Stimulated activated CD4-positive, alpha-beta T cell treated with anti-CD3 and anti-CD28 coated beads, Interleukin-15, amount 100 ng/mL, for 1 hour (primary cell): ENCODE results near the gene SLC22A16.
"Not testable (repeated sequence)": the region's sequence is repeated elsewhere in the genome, so short reads cannot be mapped to it uniquely, and the experiment has no call there.

Source experiments
- DNase-seq, 2 donors: peaks; one replicate each; pipeline ENCODE4 v3.0.0-alpha.2; 2020; ENCODE audit warnings: low read depth in 1 of 2, low spot score in 1 of 2

SLC22A16 gene

GRCh38 chr6:110490110-110490509 is 13.7 kb upstream of the SLC22A16 start:
- no peak for DNase-seq

GRCh38 chr6:110488606-110489190 is 12.3 kb upstream of the SLC22A16 start:
- no peak for DNase-seq

- not testable (repeated sequence) for DNase-seq
Observed at GRCh38 chr6:110487968-110488381, 11.6 kb upstream of the SLC22A16 start.

- DNase-seq: no peak
Observed at GRCh38 chr6:110486756-110487155, 10.3 kb upstream of the SLC22A16 start.

- DNase-seq: no peak
Observed at GRCh38 chr6:110485491-110485890, 9.1 kb upstream of the SLC22A16 start.

- no peak for DNase-seq
Observed at GRCh38 chr6:110484321-110484720, 7.9 kb upstream of the SLC22A16 start.

- no peak for DNase-seq
Observed at GRCh38 chr6:110482774-110483400, 6.5 kb upstream of the SLC22A16 start.

GRCh38 chr6:110481081-110481480 is 4.7 kb upstream of the SLC22A16 start:
- no peak for DNase-seq

- no peak for DNase-seq
Observed at GRCh38 chr6:110475066-110475653, 1.3 kb downstream of the SLC22A16 start.

GRCh38 chr6:110474500-110474899 is 1.9 kb downstream of the SLC22A16 start:
- DNase-seq: no peak

GRCh38 chr6:110472739-110473138 is 3.7 kb downstream of the SLC22A16 start:
- DNase-seq: no peak

GRCh38 chr6:110471726-110472365 is 4.6 kb downstream of the SLC22A16 start:
- no peak for DNase-seq

GRCh38 chr6:110468731-110469130 is 7.7 kb downstream of the SLC22A16 start:
- no peak for DNase-seq

- DNase-seq: no peak
Observed at GRCh38 chr6:110467566-110468140, 8.8 kb downstream of the SLC22A16 start.

GRCh38 chr6:110462884-110463481 is 13.4 kb downstream of the SLC22A16 start:
- DNase-seq: no peak

- DNase-seq: no peak
Observed at GRCh38 chr6:110461376-110461775, 15.0 kb downstream of the SLC22A16 start.

- no peak for DNase-seq
Observed at GRCh38 chr6:110459137-110459536, 17.3 kb downstream of the SLC22A16 start.

- DNase-seq: no peak
Observed at GRCh38 chr6:110458476-110458875, 17.9 kb downstream of the SLC22A16 start.

- DNase-seq: not testable (repeated sequence)
Observed at GRCh38 chr6:110457567-110458175, 18.7 kb downstream of the SLC22A16 start.

GRCh38 chr6:110456694-110457093 is 19.7 kb downstream of the SLC22A16 start:
- no peak for DNase-seq

- no peak for DNase-seq
Observed at GRCh38 chr6:110449541-110449895, 26.9 kb downstream of the SLC22A16 start.
